Measurements from ENCODE around the gene RETREG3.

Gene RETREG3

GRCh38 chr17:42537826-42538451 lies 71.2 kb downstream of the RETREG3 start:
- no peak overlapping the region for H3K27ac ChIP-seq (ENCODE audit: low read depth, low read length, severe bottlenecking)
- no peaks in the 10 kb centered on the region for H3K9me3 ChIP-seq (ENCODE audit: control insufficient read depth, low read length)
- WGBS, 2 experiments (ENCODE audit: insufficient coverage in 2 of 2) = 93 to 100% methylated on average over 1 to 3 of the region's 5 CpGs
- no peak overlapping the region for H3K4me3 ChIP-seq (ENCODE audit: extremely low read depth, insufficient read depth, low read length, poor library complexity, severe bottlenecking)
- H3K4me1 ChIP-seq (ENCODE audit: control insufficient read depth, insufficient read depth, low read length, poor library complexity, severe bottlenecking) = peaks cover 11% of the 10 kb centered on the region
- H3K36me3 ChIP-seq (ENCODE audit: control insufficient read depth, insufficient read depth, low read length) = peaks cover 22% of the 10 kb centered on the region

GRCh38 chr17:42537156-42537805 lies 71.9 kb downstream of the RETREG3 start:
- no peaks in the 10 kb centered on the region for H3K9me3 ChIP-seq (ENCODE audit: control insufficient read depth, low read length)
- 96 to 98% methylated on average over 22 to 26 of the region's 31 CpGs for WGBS, 2 experiments (ENCODE audit: insufficient coverage in 2 of 2)
- H3K27ac ChIP-seq (ENCODE audit: low read depth, low read length, severe bottlenecking) = no peak overlapping the region
- peaks cover 11% of the 10 kb centered on the region for H3K4me1 ChIP-seq (ENCODE audit: control insufficient read depth, insufficient read depth, low read length, poor library complexity, severe bottlenecking)
- H3K4me3 ChIP-seq (ENCODE audit: extremely low read depth, insufficient read depth, low read length, poor library complexity, severe bottlenecking) = peak overlapping the region; percentile 51
- peaks cover 16% of the 10 kb centered on the region for H3K36me3 ChIP-seq (ENCODE audit: control insufficient read depth, insufficient read depth, low read length)

- H3K27ac ChIP-seq (ENCODE audit: low read depth, low read length, severe bottlenecking) = peak overlapping the region; percentile 64
Measured at GRCh38 chr17:42536372-42537155, 72.6 kb downstream of the RETREG3 start.

GRCh38 chr17:42536048-42536371 lies 73.2 kb downstream of the RETREG3 start, which contains the start of gene NAGLU:
Gene NAGLU, plus strand, starts transcription at chr17:42536241. Its CDS starts 32 bp downstream, at chr17:42536273.
- Histone ChIP-seq H3K36me3 (ENCODE audit: control insufficient read depth, insufficient read depth, low read length) (peaks cover 16% of the 10 kb centered on the region), H3K9me3 (ENCODE audit: control insufficient read depth, low read length) (no peaks in the 10 kb centered on the region), H3K27ac (ENCODE audit: low read depth, low read length, severe bottlenecking) (peak within 1 kb of the TSS; percentile 64), H3K4me3 (ENCODE audit: extremely low read depth, insufficient read depth, low read length, poor library complexity, severe bottlenecking) (peak within 1 kb of the TSS; percentile 51), H3K4me1 (ENCODE audit: control insufficient read depth, insufficient read depth, low read length, poor library complexity, severe bottlenecking) (peaks cover 10% of the 10 kb centered on the region)
- 0 to 1% methylated on average over 31 to 33 of the region's 40 CpGs for WGBS, 2 experiments (ENCODE audit: insufficient coverage in 2 of 2)

More at GRCh38 chr17:42536372-42537155, 72.6 kb downstream of the RETREG3 start:
- 2% methylated on average over 50 to 53 of the region's 65 CpGs for WGBS, 2 experiments (ENCODE audit: insufficient coverage in 2 of 2)
- peaks cover 13% of the 10 kb centered on the region for H3K4me1 ChIP-seq (ENCODE audit: control insufficient read depth, insufficient read depth, low read length, poor library complexity, severe bottlenecking)
- peak overlapping the region; percentile 51 for H3K4me3 ChIP-seq (ENCODE audit: extremely low read depth, insufficient read depth, low read length, poor library complexity, severe bottlenecking)
- no peaks in the 10 kb centered on the region for H3K9me3 ChIP-seq (ENCODE audit: control insufficient read depth, low read length)
- H3K36me3 ChIP-seq (ENCODE audit: control insufficient read depth, insufficient read depth, low read length) = peaks cover 16% of the 10 kb centered on the region

- Histone ChIP-seq H3K9me3 (ENCODE audit: control insufficient read depth, low read length) (no peaks in the 10 kb centered on the region), H3K27ac (ENCODE audit: low read depth, low read length, severe bottlenecking) (no peak overlapping the region), H3K4me3 (ENCODE audit: extremely low read depth, insufficient read depth, low read length, poor library complexity, severe bottlenecking) (peak overlapping the region; percentile 51), H3K36me3 (ENCODE audit: control insufficient read depth, insufficient read depth, low read length) (peaks cover 16% of the 10 kb centered on the region), H3K4me1 (ENCODE audit: control insufficient read depth, insufficient read depth, low read length, poor library complexity, severe bottlenecking) (peaks cover 15% of the 10 kb centered on the region)
- 63 to 64% methylated on average over 22 to 24 of the region's 26 CpGs for WGBS, 2 experiments (ENCODE audit: insufficient coverage in 2 of 2)
Measured at GRCh38 chr17:42535155-42536047, 73.8 kb downstream of the RETREG3 start.

GRCh38 chr17:42531455-42532354 lies 77.5 kb downstream of the RETREG3 start:
- Histone ChIP-seq H3K4me1 (ENCODE audit: control insufficient read depth, insufficient read depth, low read length, poor library complexity, severe bottlenecking) (peaks cover 25% of the 10 kb centered on the region), H3K9me3 (ENCODE audit: control insufficient read depth, low read length) (no peaks in the 10 kb centered on the region), H3K36me3 (ENCODE audit: control insufficient read depth, insufficient read depth, low read length) (no peaks in the 10 kb centered on the region), H3K27ac (ENCODE audit: low read depth, low read length, severe bottlenecking) (peak overlapping the region; percentile 73), H3K4me3 (ENCODE audit: extremely low read depth, insufficient read depth, low read length, poor library complexity, severe bottlenecking) (peak overlapping the region; percentile 26)
- 18 to 24% methylated on average over 44 to 60 of the region's 60 CpGs for WGBS, 2 experiments (ENCODE audit: insufficient coverage in 2 of 2)

GRCh38 chr17:42530952-42531454 lies 78.2 kb downstream of the RETREG3 start:
- no peak overlapping the region for H3K4me3 ChIP-seq (ENCODE audit: extremely low read depth, insufficient read depth, low read length, poor library complexity, severe bottlenecking)
- H3K36me3 ChIP-seq (ENCODE audit: control insufficient read depth, insufficient read depth, low read length) = no peaks in the 10 kb centered on the region
- H3K4me1 ChIP-seq (ENCODE audit: control insufficient read depth, insufficient read depth, low read length, poor library complexity, severe bottlenecking) = peaks cover 26% of the 10 kb centered on the region
- H3K27ac ChIP-seq (ENCODE audit: low read depth, low read length, severe bottlenecking) = no peak overlapping the region
- H3K9me3 ChIP-seq (ENCODE audit: control insufficient read depth, low read length) = no peaks in the 10 kb centered on the region
- 84 to 91% methylated on average over 1 to 2 of the region's 2 CpGs for WGBS, 2 experiments (ENCODE audit: insufficient coverage in 2 of 2)
